Cardiac fibroblast (primary cell): Measurements from ENCODE around the gene KPNA1.

Experiments used
- DNase-seq, 2 donors: peaks; one replicate each; pipeline versions ENCODE4 v3.0.0 to v3.0.0-alpha.2; 2010; ENCODE audit warnings: low read depth in 2 of 2
- H3K4me3 ChIP-seq, 2 donors: replicated peaks in 1 of 2; 1 replicate in 1 of 2; 2 replicates in 1 of 2; pipeline ENCODE4 v1.5.1; 2011; ENCODE audit warnings: low read depth in 2 of 2, low read length in 2 of 2, mild to moderate bottlenecking in 2 of 2, moderate library complexity in 1 of 2
- CTCF ChIP-seq: IDR thresholded peaks from one replicate; pipeline ENCODE4 v1.5.1; 2011; ENCODE audit warnings: low read depth, mild to moderate bottlenecking, low read length, inconsistent platforms

KPNA1 gene

GRCh38 chr3:122558605-122559004, 43.9 kb upstream of the KPNA1 start:
- DNase-seq, result no peak
- no peak for TF ChIP-seq CTCF
- no peak overlapping the region for H3K4me3 ChIP-seq

GRCh38 chr3:122557356-122557755, 42.6 kb upstream of the KPNA1 start:
- no peak for DNase-seq
- H3K4me3 ChIP-seq, result no peak overlapping the region
- no peak for TF ChIP-seq CTCF

GRCh38 chr3:122555275-122556071, 40.7 kb upstream of the KPNA1 start:
- peak; percentile 25 to 29 for DNase-seq
- TF ChIP-seq CTCF, result no peak

GRCh38 chr3:122553171-122553570, 38.4 kb upstream of the KPNA1 start:
- no peak for TF ChIP-seq CTCF
- DNase-seq, result no peak
- H3K4me3 ChIP-seq, result no peak overlapping the region

More at GRCh38 chr3:122555275-122556071, 40.7 kb upstream of the KPNA1 start:
- H3K4me3 ChIP-seq, result no peak overlapping the region

GRCh38 chr3:122548619-122549018, 33.9 kb upstream of the KPNA1 start:
- TF ChIP-seq CTCF, result no peak
- no peak overlapping the region for H3K4me3 ChIP-seq
- DNase-seq, result no peak

- DNase-seq, result no peak
- TF ChIP-seq CTCF, result no peak
- H3K4me3 ChIP-seq, result no peak overlapping the region
Observed at GRCh38 chr3:122548076-122548475, 33.3 kb upstream of the KPNA1 start.

GRCh38 chr3:122546151-122546550, 31.4 kb upstream of the KPNA1 start:
- TF ChIP-seq CTCF, result no peak
- no peak overlapping the region for H3K4me3 ChIP-seq
- DNase-seq, result no peak
